HepG2 (cell line): ENCODE results near the gene PRR29. TPM values are rescaled to one million over a fixed set of nuclear protein-coding genes. Genes with fewer than 3 reads are reported as not detected.

Source experiments
- ARNT2 ChIP-seq: sonication (generic); formaldehyde crosslinking; IDR thresholded peaks from 2 replicates; pipeline ENCODE4 v1.8.0; 2022; ENCODE audit warnings: mild to moderate bottlenecking, low read depth, missing genetic modification reagents, moderate library complexity
- ATF4 ChIP-seq, 2 experiments: fragments of 450-650 bp in 1 of 2; sonication (generic) in 1 of 2; formaldehyde crosslinking; IDR thresholded peaks; 2 replicates each; pipeline versions ENCODE4 v1.5.0 to v1.8.0; 2020 to 2022; ENCODE audit warnings: mild to moderate bottlenecking in 1 of 2, missing genetic modification reagents in 1 of 2
- CEBPB ChIP-seq: IDR thresholded peaks from 2 replicates; pipeline ENCODE4 v1.6.1; 2011; ENCODE audit warnings: low read depth, low read length, improper control_type of control experiment, borderline replicate concordance
- CREB1 ChIP-seq, 2 experiments: fragments of 450-650 bp in 1 of 2; IDR thresholded peaks; 2 replicates each; pipeline ENCODE4 v1.6.1; 2016 to 2017; ENCODE audit warnings: control low read depth in 1 of 2, mild to moderate bottlenecking in 1 of 2, missing compliant biosample characterization in 1 of 2, missing genetic modification characterization in 1 of 2
- EP300 ChIP-seq, 3 experiments: sonication (generic) in 1 of 3; formaldehyde crosslinking in 1 of 3; IDR thresholded peaks; 2 replicates each; pipeline versions ENCODE4 v1.5.1 to v1.6.1; 2011 to 2020; ENCODE audit warnings: low read depth in 2 of 3, low read length in 2 of 3, borderline replicate concordance in 1 of 3, improper control_type of control experiment in 1 of 3, mild to moderate bottlenecking in 1 of 3, missing genetic modification reagents in 1 of 3, moderate library complexity in 1 of 3
- ERF ChIP-seq: IDR thresholded peaks from 2 replicates; pipeline ENCODE4 v1.6.1; 2018; ENCODE audit warnings: missing biosample characterization, missing genetic modification reagents
- FOXO1 ChIP-seq: sonication (generic); formaldehyde crosslinking; IDR thresholded peaks from 2 replicates; pipeline ENCODE4 v1.4.0; 2020; ENCODE audit warnings: missing genetic modification reagents
- FOXP1 ChIP-seq, 2 experiments: fragments of 450-650 bp in 1 of 2; IDR thresholded peaks; 2 replicates each; pipeline ENCODE4 v1.6.1; 2017 to 2018; ENCODE audit warnings: antibody characterized with exemption in 1 of 2
- GABPB1 ChIP-seq: IDR thresholded peaks from 2 replicates; pipeline ENCODE4 v1.6.1; 2016; ENCODE audit warnings: mild to moderate bottlenecking, missing genetic modification reagents, moderate library complexity, missing compliant biosample characterization
- GATA4 ChIP-seq: sonication (generic); IDR thresholded peaks from 2 replicates; pipeline ENCODE4 v1.6.1; 2016; ENCODE audit warnings: antibody characterized with exemption, low read depth, borderline replicate concordance
- GATAD2A ChIP-seq: IDR thresholded peaks from 2 replicates; pipeline ENCODE4 v1.6.1; 2016
- HDAC1 ChIP-seq: sonication (generic); formaldehyde crosslinking; IDR thresholded peaks from 2 replicates; pipeline ENCODE4 v1.5.1; 2020; ENCODE audit warnings: mild to moderate bottlenecking, missing genetic modification reagents
- HDAC2 ChIP-seq: sonication (generic); formaldehyde crosslinking; IDR thresholded peaks from 2 replicates; pipeline ENCODE4 v1.4.0; 2020; ENCODE audit warnings: missing genetic modification reagents
- IRF2 ChIP-seq: IDR thresholded peaks from 2 replicates; pipeline ENCODE4 v1.6.1; 2018; ENCODE audit warnings: missing genetic modification reagents, missing compliant biosample characterization
- KLF16 ChIP-seq, 2 experiments: sonication (generic) in 1 of 2; formaldehyde crosslinking in 1 of 2; IDR thresholded peaks; 2 replicates each; pipeline versions ENCODE4 v1.6.1 to v1.8.0; 2016 to 2023; ENCODE audit warnings: missing genetic modification reagents in 2 of 2, missing compliant biosample characterization in 1 of 2
- MAZ ChIP-seq, 2 experiments: sonication (generic) in 1 of 2; formaldehyde crosslinking in 1 of 2; IDR thresholded peaks; 2 replicates each; pipeline versions ENCODE4 v1.5.0 to v1.6.1; 2012 to 2020; ENCODE audit warnings: low read depth in 2 of 2, mild to moderate bottlenecking in 2 of 2, borderline replicate concordance in 1 of 2, improper control_type of control experiment in 1 of 2, low read length in 1 of 2, missing genetic modification reagents in 1 of 2, moderate library complexity in 1 of 2
- NFKBIZ ChIP-seq: IDR thresholded peaks from 2 replicates; pipeline ENCODE4 v1.6.1; 2018; ENCODE audit warnings: missing genetic modification reagents, missing compliant biosample characterization
- NR2F1 ChIP-seq, 2 experiments: fragments of 450-650 bp in 1 of 2; formaldehyde crosslinking in 1 of 2; IDR thresholded peaks; 2 replicates each; pipeline versions ENCODE4 v1.5.0 to v1.6.1; 2016 to 2020; ENCODE audit warnings: mild to moderate bottlenecking in 1 of 2, missing compliant biosample characterization in 1 of 2, missing genetic modification reagents in 1 of 2, moderate library complexity in 1 of 2
- NR2F2 ChIP-seq: IDR thresholded peaks from 2 replicates; pipeline ENCODE4 v1.6.1; 2012; ENCODE audit warnings: low read depth, inconsistent platforms, borderline replicate concordance
- POLR2AphosphoS2 ChIP-seq: IDR thresholded peaks from 2 replicates; pipeline ENCODE4 v1.6.1; 2011; ENCODE audit warnings: low read depth, low read length, improper control_type of control experiment
- RXRA ChIP-seq: sonication (generic); formaldehyde crosslinking; IDR thresholded peaks from 2 replicates; pipeline ENCODE4 v1.5.1; 2020; ENCODE audit warnings: missing genetic modification reagents
- RXRB ChIP-seq: IDR thresholded peaks from 2 replicates; pipeline ENCODE4 v1.6.1; 2016; ENCODE audit warnings: borderline replicate concordance, missing genetic modification reagents, missing compliant biosample characterization
- SOX13 ChIP-seq, 3 experiments: fragments of 450-650 bp in 1 of 3; sonication (generic) in 1 of 3; formaldehyde crosslinking in 1 of 3; IDR thresholded peaks in 2 of 3; conservative IDR thresholded peaks in 1 of 3; 2 replicates each; pipeline versions ENCODE4 v1.5.0 to v1.6.1; 2016 to 2020; ENCODE audit warnings: antibody characterized with exemption in 1 of 3, mild to moderate bottlenecking in 1 of 3, missing compliant biosample characterization in 1 of 3, missing genetic modification reagents in 1 of 3, moderate library complexity in 1 of 3
- TEAD3 ChIP-seq: optimal IDR thresholded peaks from 2 replicates; pipeline ENCODE3; 2016; ENCODE audit warnings: borderline replicate concordance
- YY1 ChIP-seq: IDR thresholded peaks from 2 replicates; pipeline ENCODE4 v1.6.1; 2011; ENCODE audit warnings: low read length, low read depth, moderate library complexity, mild to moderate bottlenecking; ENCODE audit not compliant: insufficient read depth, insufficient replicate concordance
- ZMYM3 ChIP-seq: sonication (generic); formaldehyde crosslinking; IDR thresholded peaks from 2 replicates; pipeline ENCODE4 v1.5.1; 2020; ENCODE audit warnings: mild to moderate bottlenecking, missing genetic modification reagents
- ZNF501 ChIP-seq: sonication (generic); formaldehyde crosslinking; IDR thresholded peaks from 2 replicates; pipeline ENCODE4 v1.5.1; 2020; ENCODE audit warnings: mild to moderate bottlenecking, moderate library complexity, missing genetic modification reagents
- ZNF644 ChIP-seq: IDR thresholded peaks from 2 replicates; pipeline ENCODE4 v1.6.1; 2016; ENCODE audit warnings: low read depth
- ZNF776 ChIP-seq: sonication (generic); formaldehyde crosslinking; IDR thresholded peaks from 2 replicates; pipeline ENCODE4 v1.4.0; 2020; ENCODE audit warnings: mild to moderate bottlenecking, missing genetic modification reagents
- polyA plus RNA-seq, 8 experiments: library from polyadenylated mRNA; depleted of rRNA in 3 of 8; stranded (reverse) in 7 of 8; unstranded in 1 of 8; fragments of >200 nt; fragmentation: Illumina TruSeq in 4 of 8; extraction: Trizol in 4 of 8; gene quantifications; 2 replicates each; pipeline versions ENCODE4 v1.2.1 to v1.2.3, GENCODE V29; 2011 to 2016; ENCODE audit warnings: low read depth in 4 of 8, missing spikeins in 1 of 8, mixed read lengths in 1 of 8; ENCODE audit not compliant: insufficient read depth in 1 of 8
- total RNA-seq, 5 experiments: library from RNA; depleted of rRNA; stranded (reverse); fragments of >200 nt; fragmentation: Illumina TruSeq; extraction: Trizol; gene quantifications; 2 replicates each; pipeline ENCODE4 v1.2.3, GENCODE V29; 2016; ENCODE audit warnings: low read depth in 1 of 5

PRR29 gene
- total and polyA plus RNA-seq, 2 of the 13 experiments (the other 11 are each of a cell fraction or from before 2014, with no cell fraction given): 0.07 to 0.20 TPM

- TF ChIP-seq FOXO1 (CRISPR knock-in tag) (peak; percentile 74; the same call in 1 of the 2 replicates), TEAD3 (CRISPR knock-in tag) (peak; percentile 85), KLF16 (CRISPR knock-in tag; IDR thresholded peaks at IDR 0.05) (peak in 1 of 2 experiments; percentile 49; a peak in 1 of 4 replicates), SOX13 (IDR thresholded peaks at IDR 0.05) (no peak), SOX13 (CRISPR knock-in tag; conservative IDR thresholded peaks at IDR 0.05 in 1 of 2, IDR thresholded peaks at IDR 0.05 in 1 of 2) (peak in 1 of 2 experiments; percentile 52; a peak in 1 of 4 replicates), NR2F1 (CRISPR knock-in tag; IDR thresholded peaks at IDR 0.05) (peak; percentile 93 to 96), HDAC2 (CRISPR knock-in tag) (0 out of 2 replicates have a peak, but pooled peaks have one; percentile 12), ZNF644 (CRISPR knock-in tag) (peak; percentile 65; the same call in 1 of the 2 replicates), CEBPB (peak; percentile 21; the same call in 1 of the 2 replicates), NR2F2 (peak; percentile 68; the same call in 1 of the 2 replicates), GATAD2A (CRISPR knock-in tag) (peak; percentile 91), POLR2AphosphoS2 (no peak), ZNF501 (peak; percentile 62; the same call in 1 of the 2 replicates), FOXP1 (IDR thresholded peaks at IDR 0.05) (no peak), FOXP1 (CRISPR knock-in tag; IDR thresholded peaks at IDR 0.05) (peak; percentile 70), EP300 (IDR thresholded peaks at IDR 0.05; ENCODE audit: low read depth in 2 of 2, low read length in 2 of 2) (peak in 1 of 2 experiments; percentile 49; a peak in 1 of 4 replicates), EP300 (CRISPR knock-in tag; IDR thresholded peaks at IDR 0.05; ENCODE audit: borderline replicate concordance) (no peak; the same call in 1 of the 2 replicates), CREB1 (IDR thresholded peaks at IDR 0.05) (peak; percentile 68), CREB1 (CRISPR knock-in tag; IDR thresholded peaks at IDR 0.05) (no peak), GATA4 (no peak), HDAC1 (peak; percentile 59; the same call in 1 of the 2 replicates), ERF (CRISPR knock-in tag) (peak; percentile 24; the same call in 1 of the 2 replicates), ARNT2 (CRISPR knock-in tag) (no peak), ZMYM3 (CRISPR knock-in tag) (peak; percentile 59; the same call in 1 of the 2 replicates), GABPB1 (peak; percentile 24; the same call in 1 of the 2 replicates), IRF2 (CRISPR knock-in tag) (0 out of 2 replicates have a peak, but pooled peaks have one; percentile 58), NFKBIZ (0 out of 2 replicates have a peak, but pooled peaks have one; percentile 20), ATF4 (CRISPR knock-in tag; IDR thresholded peaks at IDR 0.05) (peak in 1 of 2 experiments; percentile 84; a peak in 2 of 4 replicates), ZNF776 (no peak), RXRB (CRISPR knock-in tag) (peak; percentile 86), RXRA (CRISPR knock-in tag) (peak; percentile 74; the same call in 1 of the 2 replicates), YY1 (no peak), MAZ (IDR thresholded peaks at IDR 0.05; ENCODE audit: borderline replicate concordance, low read depth, low read length) (no peak), MAZ (CRISPR knock-in tag; IDR thresholded peaks at IDR 0.05; ENCODE audit: low read depth) (peak; percentile 50; the same call in 1 of the 2 replicates)
Measured at GRCh38 chr17:63956296-63956920, 41.7 kb upstream of the PRR29 start (continued).
